Hippocampal formation (tissue), 2 donors: ENCODE data around the gene HHAT.
"Not testable (repeated sequence)": the region's sequence is repeated elsewhere in the genome, so short reads cannot be mapped to it uniquely, and the experiment has no call there.

Experiments
- DNase-seq, 2 donors: peaks; one replicate each; lab custom pipeline; 2025; lab: John Stamatoyannopoulos, UW

HHAT gene

GRCh38 chr1:210647406-210648333 lies 319.0 kb downstream of the HHAT start:
- no peak for DNase-seq

DNA sequence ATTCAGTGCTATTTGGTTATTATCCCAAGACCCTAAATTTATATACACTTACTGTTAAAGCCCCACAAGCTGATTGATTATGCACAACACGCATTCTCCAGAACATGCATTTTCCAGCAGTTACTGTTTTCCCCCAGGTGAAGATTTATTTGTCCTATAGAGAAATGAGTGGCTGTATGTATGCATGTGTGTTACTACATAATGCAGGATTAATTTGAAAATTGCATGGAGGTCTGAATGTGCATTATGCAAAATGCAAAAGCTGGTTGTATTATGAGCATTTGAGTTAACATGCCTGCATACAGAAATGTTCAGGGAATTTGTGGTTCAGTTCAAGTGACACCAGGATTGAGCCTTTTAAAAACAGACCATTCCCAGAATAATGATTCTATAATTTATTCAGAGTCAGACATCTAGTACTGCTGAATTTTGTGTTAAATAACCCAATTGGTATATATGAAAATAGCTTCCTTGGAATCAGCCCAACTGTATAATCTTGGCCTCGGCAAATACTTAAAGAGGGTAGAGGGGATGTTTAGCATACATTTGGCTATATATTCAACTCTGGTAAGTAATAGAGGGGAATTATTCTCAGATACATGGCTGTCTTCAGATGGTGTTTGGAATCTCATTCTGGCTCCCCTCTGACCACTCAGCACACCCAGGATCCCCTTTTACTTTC lies 320.0 kb downstream of the HHAT start:
- DNase-seq, result no peak

DNA sequence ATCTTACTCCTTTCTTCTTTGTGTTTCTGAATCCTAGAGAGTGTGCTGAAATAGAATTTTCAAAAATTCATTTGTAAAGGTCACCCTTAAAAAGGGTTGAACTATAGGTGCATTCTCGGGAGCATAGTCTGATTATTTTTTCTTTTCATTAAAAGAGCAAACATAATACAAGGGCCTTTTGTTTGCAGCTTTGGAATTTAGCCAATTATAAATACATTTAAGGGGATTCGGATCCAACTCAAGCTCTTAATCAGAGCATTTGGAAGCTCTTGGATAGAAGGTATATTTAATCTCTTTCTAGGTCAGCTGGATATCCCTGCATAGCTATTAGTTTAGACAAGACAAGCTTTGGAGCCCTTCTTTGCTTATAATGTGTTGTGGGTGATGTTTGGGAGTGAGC lies 321.7 kb downstream of the HHAT start:
- no peak for DNase-seq

DNA sequence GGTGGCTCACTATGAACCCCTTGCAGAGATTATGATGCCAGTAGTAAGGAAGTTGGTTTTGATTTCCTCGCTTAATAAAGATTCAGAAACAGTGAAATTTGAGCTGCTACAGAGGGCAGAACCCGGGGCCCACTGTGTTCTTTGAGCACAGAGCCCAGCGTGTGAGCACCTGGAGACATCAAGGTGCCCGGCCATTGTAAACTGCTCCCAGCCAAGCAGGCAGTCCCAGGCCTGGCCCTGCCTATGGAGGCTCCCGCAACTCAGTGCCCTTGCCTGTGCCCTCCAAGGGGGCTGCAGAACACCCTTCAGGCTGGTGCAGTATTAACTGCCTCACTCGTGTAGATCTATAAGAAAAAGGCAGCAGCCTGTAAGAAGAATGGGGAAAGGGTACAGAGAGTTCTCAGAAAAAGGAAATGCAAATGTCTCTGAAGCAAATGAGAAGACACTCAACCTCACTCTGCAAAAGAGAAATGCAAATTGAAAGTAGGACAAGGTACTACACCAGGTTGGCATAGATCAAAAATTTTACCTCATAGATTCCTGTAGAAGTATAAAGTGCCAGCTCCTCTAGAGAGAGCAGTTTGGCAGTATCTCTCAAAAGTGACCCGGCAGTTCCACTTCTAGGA lies 323.7 kb downstream of the HHAT start:
- DNase-seq, result no peak

- no peak for DNase-seq
Measured at GRCh38 chr1:210653771-210654170, 325.1 kb downstream of the HHAT start.

- no peak for DNase-seq
Measured at GRCh38 chr1:210654176-210654981, 325.7 kb downstream of the HHAT start.

GRCh38 chr1:210655511-210655910 lies 326.8 kb downstream of the HHAT start:
- DNase-seq, result no peak

DNA sequence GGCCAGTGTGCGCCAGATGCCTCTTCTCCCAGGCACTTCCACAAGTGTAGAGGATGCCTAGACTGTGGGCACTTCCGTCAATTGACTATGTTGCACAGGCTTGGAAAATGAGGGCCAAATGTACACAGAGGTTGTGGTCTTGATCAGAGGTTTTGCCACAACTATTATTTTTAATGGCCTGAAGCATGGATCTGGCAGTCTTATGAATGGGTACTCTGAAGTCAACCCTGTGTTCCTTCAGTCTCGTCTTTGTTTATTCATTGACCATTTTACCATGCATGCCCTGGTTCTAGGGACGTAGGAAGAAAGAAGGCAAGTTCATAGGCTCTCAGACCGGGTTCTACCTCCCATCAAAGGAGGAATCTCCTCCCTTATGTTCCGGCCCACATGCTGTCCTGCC lies 329.1 kb downstream of the HHAT start:
- no peak for DNase-seq

DNA sequence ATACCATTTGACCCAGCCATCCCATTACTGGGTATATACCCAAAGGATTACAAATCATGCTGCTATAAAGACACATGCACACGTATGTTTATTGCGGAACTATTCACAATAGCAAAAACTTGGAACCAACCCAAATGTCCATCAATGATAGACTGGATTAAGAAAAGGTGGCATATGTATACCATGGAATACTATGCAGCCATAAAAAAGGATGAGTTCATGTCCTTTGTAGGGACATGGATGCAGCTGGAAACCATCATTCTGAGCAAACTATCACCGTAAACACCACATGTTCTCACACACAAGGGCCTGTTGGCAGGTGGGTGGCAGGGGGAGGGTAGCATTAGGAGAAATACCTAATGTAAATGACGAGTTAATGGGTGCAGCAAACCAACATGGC lies 332.8 kb downstream of the HHAT start:
- not testable (repeated sequence) for DNase-seq

- no peak for DNase-seq
Measured at GRCh38 chr1:210662291-210663050, 333.8 kb downstream of the HHAT start.

- no peak for DNase-seq
Measured at GRCh38 chr1:210663730-210664573, 335.2 kb downstream of the HHAT start.

GRCh38 chr1:210669951-210670350 lies 341.2 kb downstream of the HHAT start:
- no peak for DNase-seq

DNA sequence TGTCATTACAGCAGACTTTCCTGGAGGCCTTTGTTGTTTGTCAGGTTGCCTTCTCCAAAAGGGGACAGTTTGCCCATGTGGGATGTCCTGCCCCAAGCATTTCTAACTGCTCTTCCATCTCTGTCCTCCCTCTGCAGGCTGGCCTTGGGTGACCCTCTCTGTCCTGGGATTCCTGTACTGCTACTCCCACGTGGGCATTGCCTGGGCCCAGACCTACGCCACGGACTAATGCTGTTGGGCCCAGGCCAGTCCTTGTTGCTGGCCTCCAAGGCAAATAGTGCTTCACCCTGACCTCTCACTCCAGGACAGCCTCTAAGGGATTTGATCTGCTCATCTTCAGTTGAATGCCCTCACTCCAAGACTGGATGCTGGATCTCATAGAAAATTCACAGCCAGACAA lies 345.4 kb downstream of the HHAT start:
- DNase-seq, result no peak

DNA sequence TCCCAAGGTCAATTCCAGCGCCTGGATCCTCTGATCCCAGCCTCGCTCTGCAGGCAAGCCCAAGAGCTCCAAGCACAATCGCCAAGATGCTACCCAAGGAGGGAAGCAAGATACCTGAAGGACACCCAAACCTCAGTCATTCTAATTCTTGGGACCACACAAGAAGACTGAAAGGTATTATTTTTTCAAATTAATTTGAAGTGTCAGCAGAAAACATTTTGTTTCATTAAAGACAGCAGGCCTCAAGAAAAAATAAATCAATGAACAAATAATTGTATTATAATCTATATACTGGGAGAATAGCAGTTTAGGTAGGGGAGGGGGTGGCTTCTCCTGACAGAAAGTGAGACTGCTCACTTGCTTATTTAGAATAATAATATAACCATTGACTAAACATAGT lies 347.8 kb downstream of the HHAT start:
- DNase-seq, result no peak

DNA sequence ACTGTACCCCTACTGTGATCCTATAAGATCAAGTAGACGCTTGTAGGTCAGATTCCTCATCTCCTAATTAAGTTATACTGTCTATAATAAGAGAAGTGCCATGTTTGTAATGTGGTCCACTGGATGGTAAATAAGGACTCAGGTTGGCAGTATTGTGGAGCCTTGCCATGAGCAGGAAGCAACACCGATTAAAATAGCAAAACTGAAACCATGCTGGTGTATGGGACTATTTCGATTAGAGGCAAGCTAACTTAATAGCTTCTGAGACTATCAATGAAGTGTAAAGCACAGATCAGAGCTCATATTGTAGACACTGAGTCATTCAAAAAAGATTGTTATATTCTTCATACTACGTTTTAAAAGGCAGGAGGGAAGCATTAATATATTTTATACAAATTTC lies 348.8 kb downstream of the HHAT start:
- DNase-seq, result no peak

DNA sequence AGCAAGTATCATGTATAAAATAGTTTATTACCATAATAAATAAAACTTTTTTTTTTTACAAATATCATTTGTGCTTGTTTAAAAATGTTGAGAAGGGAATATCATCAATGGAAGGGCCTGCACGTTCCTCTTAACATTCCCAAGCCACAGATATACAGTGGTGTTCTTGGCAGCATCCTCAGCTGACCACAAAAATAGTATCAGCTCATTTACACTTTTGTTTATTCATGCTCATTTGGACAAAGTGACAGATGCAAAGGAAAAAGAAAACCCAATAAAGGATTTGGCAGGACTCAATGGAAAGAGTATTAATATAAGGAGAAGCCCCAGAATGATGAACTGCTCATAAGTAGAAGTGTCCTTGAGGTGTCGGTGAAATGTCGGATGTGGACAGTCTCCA lies 349.6 kb downstream of the HHAT start:
- DNase-seq, result no peak

DNA sequence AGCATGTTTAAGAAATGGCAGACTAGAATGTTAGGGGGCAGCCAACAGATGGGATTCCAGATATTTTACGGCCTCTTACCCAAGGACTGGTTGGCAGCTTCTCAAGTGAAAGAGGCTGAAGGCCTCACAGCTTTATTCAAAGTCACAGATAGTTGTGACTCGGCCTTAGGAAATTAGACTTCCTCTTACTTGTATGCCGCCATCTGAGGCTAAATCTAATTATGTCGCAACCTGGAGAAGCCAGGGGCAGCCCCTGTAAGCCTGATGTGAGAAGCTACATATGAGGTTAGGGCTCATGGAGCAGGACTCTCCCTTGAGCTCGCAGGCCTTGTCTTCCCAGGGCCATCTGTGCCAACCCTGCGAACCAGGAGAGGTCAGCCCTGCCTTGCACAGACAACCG lies 352.5 kb downstream of the HHAT start:
- DNase-seq, result no peak

GRCh38 chr1:210683403-210684047 lies 354.8 kb downstream of the HHAT start:
- DNase-seq, result no peak

DNA sequence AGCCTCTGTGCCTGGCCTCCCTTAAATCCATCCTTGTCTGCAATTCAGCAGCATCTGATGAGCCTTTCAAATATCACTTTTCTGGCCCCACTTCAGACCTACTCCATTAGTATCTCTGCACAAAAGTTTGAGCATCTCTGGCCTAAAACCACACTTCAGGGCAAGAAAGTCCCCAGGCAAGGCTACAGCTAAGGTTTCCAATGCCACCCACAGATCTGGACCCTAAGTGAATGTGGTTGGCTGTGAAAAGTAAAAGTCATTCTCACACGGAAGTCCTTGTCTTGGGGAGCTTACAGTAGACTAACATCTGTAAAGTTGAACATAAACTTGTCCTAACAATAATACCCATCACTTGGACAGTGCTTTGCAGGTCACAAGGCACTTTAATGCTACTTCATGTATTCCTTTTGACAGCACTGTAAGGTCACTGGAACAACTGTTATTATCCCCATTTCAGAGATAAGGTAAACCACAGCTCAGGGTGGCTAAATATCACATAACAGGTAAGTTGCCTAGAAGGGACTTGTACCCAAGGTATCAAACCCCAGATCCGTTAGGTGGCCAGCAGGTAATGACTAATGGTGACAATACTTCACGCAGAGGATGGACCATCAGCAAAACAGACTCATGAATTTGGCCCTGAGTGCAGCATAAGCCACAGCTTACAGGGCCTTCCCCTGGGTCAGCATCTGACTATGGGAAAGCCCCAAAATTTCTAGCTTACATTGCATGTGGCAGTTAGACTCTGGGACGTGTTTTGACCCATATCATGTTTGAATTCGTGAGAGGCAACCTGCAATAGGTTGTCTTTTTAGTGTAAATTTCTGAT lies 356.0 kb downstream of the HHAT start:
- DNase-seq, result no peak
